Measurements from ENCODE around the gene FUT3.

GRCh38 chr19:5827891-5828660 lies 23.2 kb downstream of the FUT3 start:
- no peak for TF ChIP-seq CTCF (IDR thresholded peaks at IDR 0.05)
- TF ChIP-seq JUN (CRISPR knock-in tag; IDR thresholded peaks at IDR 0.05): peak; percentile 51; the same call in 1 of the 2 replicates
- no peak for TF ChIP-seq NFYB (CRISPR knock-in tag; conservative IDR thresholded peaks at IDR 0.05; ENCODE audit: low read depth)
- TF ChIP-seq, protein P1, sequence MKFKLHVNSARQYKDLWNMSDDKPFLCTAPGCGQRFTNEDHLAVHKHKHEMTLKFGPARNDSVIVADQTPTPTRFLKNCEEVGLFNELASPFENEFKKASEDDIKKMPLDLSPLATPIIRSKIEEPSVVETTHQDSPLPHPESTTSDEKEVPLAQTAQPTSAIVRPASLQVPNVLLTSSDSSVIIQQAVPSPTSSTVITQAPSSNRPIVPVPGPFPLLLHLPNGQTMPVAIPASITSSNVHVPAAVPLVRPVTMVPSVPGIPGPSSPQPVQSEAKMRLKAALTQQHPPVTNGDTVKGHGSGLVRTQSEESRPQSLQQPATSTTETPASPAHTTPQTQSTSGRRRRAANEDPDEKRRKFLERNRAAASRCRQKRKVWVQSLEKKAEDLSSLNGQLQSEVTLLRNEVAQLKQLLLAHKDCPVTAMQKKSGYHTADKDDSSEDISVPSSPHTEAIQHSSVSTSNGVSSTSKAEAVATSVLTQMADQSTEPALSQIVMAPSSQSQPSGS (CRISPR knock-in tag; IDR thresholded peaks at IDR 0.05; ENCODE audit: borderline replicate concordance, low read depth): no peak
- peak; percentile 93; the same call in 1 of the 2 replicates for TF ChIP-seq ZBTB43 (CRISPR knock-in tag; IDR thresholded peaks at IDR 0.05)
- no peak for TF ChIP-seq PRDM15 (CRISPR knock-in tag; IDR thresholded peaks at IDR 0.05)
- no peak for TF ChIP-seq MLX (CRISPR knock-in tag; IDR thresholded peaks at IDR 0.05)
- TF ChIP-seq, protein P2, sequence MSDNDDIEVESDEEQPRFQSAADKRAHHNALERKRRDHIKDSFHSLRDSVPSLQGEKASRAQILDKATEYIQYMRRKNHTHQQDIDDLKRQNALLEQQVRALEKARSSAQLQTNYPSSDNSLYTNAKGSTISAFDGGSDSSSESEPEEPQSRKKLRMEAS (CRISPR knock-in tag; IDR thresholded peaks at IDR 0.05): peak; percentile 87
- no peak for TF ChIP-seq ZNF138 (CRISPR knock-in tag; conservative IDR thresholded peaks at IDR 0.05)
- no peak; the same call in none of the 2 replicates for TF ChIP-seq CREB1 (CRISPR knock-in tag; IDR thresholded peaks at IDR 0.05)

Data from WTC11 (cell line).